ENCODE results near the gene LATS1. TPM values are rescaled to one million over a fixed set of nuclear protein-coding genes. Genes with fewer than 3 reads are reported as not detected.
A peak's percentile ranks its signal among the peaks of the same experiment; 100 is the strongest.

The LATS1 gene
- total RNA-seq, 4 donors from 2014 or later: 12.1 to 21.2 (median 15.5) TPM

GRCh38 chr6:149716181-149716963 lies 1.5 kb downstream of the LATS1 start:
- 3 to 8% methylated on average over 8 of the region's 8 CpGs for WGBS, 2 donors
- no peaks in the 10 kb centered on the region for H3K27me3 ChIP-seq
- DNase-seq: no peak
- intact Hi-C loops (cut with DNase I): no loop called here
- H3K9me3 ChIP-seq: no peaks in the 10 kb centered on the region
- H3K4me1 ChIP-seq: peaks cover 4 to 56% (median 12%) of the 10 kb centered on the region in 3 donors
- no peak for TF ChIP-seq CTCF (IDR thresholded peaks at IDR 0.05)
- TF ChIP-seq POLR2A (IDR thresholded peaks at IDR 0.05): no peak
- peaks cover 0 to 10% (median 0%) of the 10 kb centered on the region in 3 donors for H3K36me3 ChIP-seq
- H3K4me3 ChIP-seq: peak overlapping the region; percentile 77 to 100 (median 96)
- H3K27ac ChIP-seq: peak overlapping the region; percentile 97 to 100 (median 100)

DNA sequence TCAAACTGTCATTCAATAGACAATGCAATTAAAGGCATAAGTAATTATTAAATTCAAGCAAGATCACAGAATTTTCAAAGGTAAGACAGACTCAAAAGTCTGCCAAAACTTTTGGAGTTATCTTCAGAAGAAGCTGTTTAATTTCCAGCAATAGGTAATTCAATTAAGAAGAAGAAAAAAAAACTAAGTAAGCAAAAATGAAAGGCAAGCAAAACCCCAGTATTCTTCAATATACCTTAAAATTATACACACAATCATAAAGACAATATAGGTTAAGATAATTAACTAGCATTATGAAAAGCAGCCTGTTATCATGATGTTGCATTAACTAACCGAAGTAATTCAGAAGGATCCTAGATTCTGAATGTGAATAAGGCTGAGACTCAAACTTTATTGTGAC lies 3.5 kb downstream of the LATS1 start:
- Histone ChIP-seq H3K4me1 (peaks cover 4 to 75% (median 12%) of the 10 kb centered on the region in 3 donors), H3K27me3 (no peaks in the 10 kb centered on the region), H3K9me3 (no peaks in the 10 kb centered on the region), H3K4me3 (no peak overlapping the region), H3K27ac (no peak overlapping the region), H3K36me3 (peaks cover 0 to 10% (median 0%) of the 10 kb centered on the region in 3 donors)
- intact Hi-C loops (cut with DNase I): no loop called here
- no peak for DNase-seq
- 89 to 90% methylated on average over 1 of the region's 1 CpG for WGBS, 2 donors
- no peak for TF ChIP-seq CTCF (IDR thresholded peaks at IDR 0.05)
- TF ChIP-seq POLR2A (IDR thresholded peaks at IDR 0.05): no peak

DNA sequence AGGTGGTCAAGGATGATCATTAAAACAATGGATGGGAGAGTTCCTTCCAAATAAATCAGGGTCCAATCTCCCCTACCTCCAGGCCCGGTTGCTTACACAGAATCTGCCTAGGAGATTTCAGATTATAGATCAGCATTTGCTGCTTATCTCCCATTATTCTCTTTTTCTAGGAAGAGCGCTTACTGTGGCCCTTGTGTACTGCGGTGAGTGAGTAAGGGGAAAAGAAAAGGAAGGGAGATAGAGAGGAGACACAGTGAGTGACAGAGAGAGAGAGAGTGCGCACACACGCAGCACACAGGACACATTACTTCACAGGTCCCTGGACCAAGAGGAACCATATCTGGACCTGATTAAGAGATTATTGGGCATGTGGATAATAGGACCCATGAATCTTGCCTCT lies 6.2 kb downstream of the LATS1 start:
- WGBS, 2 donors: 92 to 93% methylated on average over 5 of the region's 5 CpGs
- intact Hi-C loops (cut with DNase I): no loop called here

GRCh38 chr6:149701714-149702113 lies 16.2 kb downstream of the LATS1 start:
- Histone ChIP-seq H3K9me3 (no peaks in the 10 kb centered on the region), H3K36me3 (peaks cover 0 to 34% (median 0%) of the 10 kb centered on the region in 3 donors), H3K27me3 (no peaks in the 10 kb centered on the region), H3K4me3 (no peak overlapping the region), H3K4me1 (peaks cover 0 to 80% (median 6%) of the 10 kb centered on the region in 3 donors), H3K27ac (no peak overlapping the region)
- TF ChIP-seq POLR2A (IDR thresholded peaks at IDR 0.05) (no peak), CTCF (IDR thresholded peaks at IDR 0.05) (no peak)
- intact Hi-C loops (cut with DNase I): no loop called here
- 56 to 79% methylated on average over 7 of the region's 7 CpGs for WGBS, 2 donors
- DNase-seq: no peak

More for the DNA sequence above, 6.2 kb downstream of the LATS1 start:
- no peak overlapping the region for H3K4me3 ChIP-seq
- H3K36me3 ChIP-seq: peaks cover 0 to 10% (median 0%) of the 10 kb centered on the region in 3 donors
- peaks cover 8 to 81% (median 21%) of the 10 kb centered on the region in 3 donors for H3K4me1 ChIP-seq
- no peak for DNase-seq
- no peaks in the 10 kb centered on the region for H3K27me3 ChIP-seq
- TF ChIP-seq CTCF (IDR thresholded peaks at IDR 0.05) (no peak), POLR2A (IDR thresholded peaks at IDR 0.05) (no peak)
- no peak overlapping the region for H3K27ac ChIP-seq
- no peaks in the 10 kb centered on the region for H3K9me3 ChIP-seq

DNA sequence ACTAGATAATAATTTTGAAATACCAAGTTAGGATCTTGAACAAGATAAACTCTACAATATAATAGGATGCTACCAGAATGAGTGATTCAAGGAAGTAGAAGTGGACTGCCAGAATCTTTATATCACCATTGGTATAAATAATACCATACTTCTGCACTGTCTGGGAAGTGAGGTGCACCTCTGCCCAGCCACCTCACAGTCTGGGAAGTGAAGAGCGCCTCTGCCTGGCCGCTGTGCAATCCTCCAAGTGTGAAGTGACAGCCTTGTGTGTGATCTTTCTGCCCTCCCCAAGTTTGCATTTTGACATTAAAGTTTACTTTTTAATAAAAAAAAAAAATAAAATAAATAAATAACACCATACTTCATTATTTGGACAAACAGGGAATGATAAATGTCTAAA lies 18.8 kb downstream of the LATS1 start:
- Histone ChIP-seq H3K9me3 (no peaks in the 10 kb centered on the region), H3K27me3 (no peaks in the 10 kb centered on the region), H3K27ac (no peak overlapping the region), H3K36me3 (peaks cover 0 to 56% (median 0%) of the 10 kb centered on the region in 3 donors), H3K4me1 (peaks cover 0 to 57% (median 6%) of the 10 kb centered on the region in 3 donors), H3K4me3 (no peak overlapping the region)
- 100% methylated on average over 2 of the region's 2 CpGs for WGBS, 2 donors
- no peak for TF ChIP-seq CTCF (IDR thresholded peaks at IDR 0.05)
- TF ChIP-seq POLR2A (IDR thresholded peaks at IDR 0.05): no peak
- DNase-seq: no peak
- intact Hi-C loops (cut with DNase I): no loop called here
